Esophagus squamous epithelium (tissue), 5 donors: ENCODE measurements around the gene KHDRBS1. TPM values are rescaled to one million over a fixed set of nuclear protein-coding genes. Genes with fewer than 3 reads are reported as not detected.

Experiments
- DNase-seq: peaks from one replicate; lab custom pipeline; 2025; lab: John Stamatoyannopoulos, UW
- H3K27ac ChIP-seq, 4 donors: fragments of 200-600 bp; sonication (generic); one replicate each; pipeline ENCODE4 v1.5.1; 2016 to 2019; ENCODE audit warnings: mild to moderate bottlenecking in 1 of 4
- H3K27me3 ChIP-seq, 4 donors: fragments of 200-600 bp; sonication (generic); 1 replicate in 3 of 4; 2 replicates in 1 of 4; pipeline versions ENCODE4 v1.5.1 to v1.6.0; 2017 to 2021; ENCODE audit warnings: antibody characterized with exemption in 1 of 4
- H3K36me3 ChIP-seq, 3 donors: fragments of 200-600 bp; sonication (generic); one replicate each; pipeline ENCODE4 v1.5.1; 2016 to 2019
- H3K4me1 ChIP-seq, 3 donors: fragments of 200-600 bp; sonication (generic); one replicate each; pipeline ENCODE4 v1.5.1; 2017 to 2019
- H3K4me3 ChIP-seq, 4 donors: fragments of 200-600 bp; sonication (generic); 1 replicate in 3 of 4; 2 replicates in 1 of 4; pipeline ENCODE4 v1.5.1; 2016 to 2019; ENCODE audit warnings: mild to moderate bottlenecking in 2 of 4, moderate library complexity in 1 of 4
- H3K9me3 ChIP-seq, 3 donors: fragments of 200-600 bp; sonication (generic); one replicate each; pipeline ENCODE4 v1.5.1; 2016 to 2019
- POLR2A ChIP-seq, 4 donors: fragments of 450-650 bp; IDR thresholded peaks; one replicate each; pipeline ENCODE4 v1.6.1; 2017; ENCODE audit warnings: antibody characterized with exemption in 4 of 4, mild to moderate bottlenecking in 4 of 4, moderate library complexity in 3 of 4
- WGBS, 2 donors: methylation state at CpG; one replicate each; pipeline ENCODE4 v1.1.5; 2018; 5-methylcytosine and 5-hydroxymethylcytosine counted together
- intact Hi-C: fragments of 100-400 bp; cut with DNase I; formaldehyde crosslinking; loops from one replicate; pipeline ENCODE4 v1.15.0; 2022
- total RNA-seq, 4 donors: library from RNA; depleted of rRNA; stranded (reverse); fragments of >200 nt; gene quantifications; one replicate each; pipeline ENCODE4 v1.1.0, GENCODE V29; 2016
- TF ChIP-seq, protein P1 (sequence below), 6 experiments: fragments of 450-650 bp in 4 of 6; fragments of 200-600 bp in 2 of 6; sonication (generic) in 2 of 6; IDR thresholded peaks; one replicate each; pipeline ENCODE4 v1.5.1; 2016 to 2019; ENCODE audit warnings: antibody characterized with exemption in 6 of 6, mild to moderate bottlenecking in 4 of 6, moderate library complexity in 4 of 6
- donor health status: DM: yes; HTN: yes; CAD: no.

Gene KHDRBS1
- total RNA-seq, 4 donors from 2014 or later: 56.5 to 72.4 (median 70.8) TPM

- no peaks in the 10 kb centered on the region for H3K9me3 ChIP-seq
- TF ChIP-seq POLR2A (IDR thresholded peaks at IDR 0.05): no peak
- TF ChIP-seq, protein P1, sequence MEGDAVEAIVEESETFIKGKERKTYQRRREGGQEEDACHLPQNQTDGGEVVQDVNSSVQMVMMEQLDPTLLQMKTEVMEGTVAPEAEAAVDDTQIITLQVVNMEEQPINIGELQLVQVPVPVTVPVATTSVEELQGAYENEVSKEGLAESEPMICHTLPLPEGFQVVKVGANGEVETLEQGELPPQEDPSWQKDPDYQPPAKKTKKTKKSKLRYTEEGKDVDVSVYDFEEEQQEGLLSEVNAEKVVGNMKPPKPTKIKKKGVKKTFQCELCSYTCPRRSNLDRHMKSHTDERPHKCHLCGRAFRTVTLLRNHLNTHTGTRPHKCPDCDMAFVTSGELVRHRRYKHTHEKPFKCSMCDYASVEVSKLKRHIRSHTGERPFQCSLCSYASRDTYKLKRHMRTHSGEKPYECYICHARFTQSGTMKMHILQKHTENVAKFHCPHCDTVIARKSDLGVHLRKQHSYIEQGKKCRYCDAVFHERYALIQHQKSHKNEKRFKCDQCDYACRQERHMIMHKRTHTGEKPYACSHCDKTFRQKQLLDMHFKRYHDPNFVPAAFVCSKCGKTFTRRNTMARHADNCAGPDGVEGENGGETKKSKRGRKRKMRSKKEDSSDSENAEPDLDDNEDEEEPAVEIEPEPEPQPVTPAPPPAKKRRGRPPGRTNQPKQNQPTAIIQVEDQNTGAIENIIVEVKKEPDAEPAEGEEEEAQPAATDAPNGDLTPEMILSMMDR (IDR thresholded peaks at IDR 0.05): no peak
- no peak for DNase-seq
- peaks cover 0 to 10% (median 6%) of the 10 kb centered on the region in 3 donors for H3K4me1 ChIP-seq
- H3K36me3 ChIP-seq: no peaks in the 10 kb centered on the region
- no peaks in the 10 kb centered on the region for H3K27me3 ChIP-seq
- no peak overlapping the region for H3K4me3 ChIP-seq
- no peak overlapping the region for H3K27ac ChIP-seq
- WGBS, 2 donors: 66 to 73% methylated on average over 3 of the region's 3 CpGs
- intact Hi-C loops: no loop called here
Observed at GRCh38 chr1:32005522-32005921, 8.1 kb upstream of the KHDRBS1 start.

DNA sequence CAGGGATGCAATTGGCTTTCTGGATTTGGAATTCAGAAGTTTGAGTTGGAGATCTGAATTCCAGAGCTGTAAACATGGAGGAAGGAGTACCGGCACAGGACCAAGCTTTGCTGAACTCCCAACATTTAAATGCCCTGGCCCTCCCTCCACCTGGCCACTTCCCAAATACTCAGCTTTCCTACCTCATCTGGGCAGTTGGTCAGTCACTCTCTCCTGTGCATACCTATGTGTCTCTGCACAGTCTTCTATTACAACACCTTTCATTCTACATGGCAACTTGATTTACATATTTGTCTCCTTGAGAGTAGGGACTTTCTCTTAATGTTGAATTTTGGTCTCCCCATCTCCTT, 6.1 kb upstream of the KHDRBS1 start:
- H3K4me3 ChIP-seq: no peak overlapping the region

DNA sequence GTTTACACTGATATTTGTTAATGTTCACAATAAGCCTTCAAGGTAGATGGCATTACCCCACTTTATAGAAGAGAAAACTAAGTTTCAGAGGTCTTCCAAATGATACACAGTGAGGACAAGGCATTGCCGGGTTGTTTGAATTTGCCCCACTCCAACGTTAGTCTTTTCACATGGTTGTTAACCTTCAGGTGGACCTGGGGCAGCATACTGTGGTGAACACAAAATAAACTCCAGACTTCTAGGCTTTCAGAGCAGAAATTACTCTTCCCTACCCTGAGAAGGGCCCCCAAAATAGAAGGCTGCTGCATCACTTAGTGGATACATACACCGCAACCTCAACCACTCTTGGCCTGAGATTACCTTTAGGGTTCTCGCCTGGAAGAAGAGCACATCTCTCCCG, 3.4 kb upstream of the KHDRBS1 start:
- Histone ChIP-seq H3K4me3 (no peak overlapping the region), H3K27ac (no peak overlapping the region), H3K4me1 (peaks cover 0 to 12% (median 0%) of the 10 kb centered on the region in 3 donors), H3K9me3 (no peaks in the 10 kb centered on the region), H3K36me3 (no peaks in the 10 kb centered on the region), H3K27me3 (no peaks in the 10 kb centered on the region)
- intact Hi-C loops: no loop called here
- WGBS, 2 donors: 92% methylated on average over 5 of the region's 5 CpGs
- TF ChIP-seq, protein P1 (IDR thresholded peaks at IDR 0.05): no peak
- DNase-seq: no peak

More for the DNA sequence above, 6.1 kb upstream of the KHDRBS1 start:
- Histone ChIP-seq H3K9me3 (no peaks in the 10 kb centered on the region), H3K4me1 (peaks cover 0 to 3% (median under 1%) of the 10 kb centered on the region in 3 donors), H3K27me3 (no peaks in the 10 kb centered on the region), H3K27ac (no peak overlapping the region), H3K36me3 (no peaks in the 10 kb centered on the region)
- TF ChIP-seq POLR2A (IDR thresholded peaks at IDR 0.05): no peak
- TF ChIP-seq, protein P1 (IDR thresholded peaks at IDR 0.05): no peak
- no peak for DNase-seq
- whole genome bisulfite sequencing, 2 donors: 100% methylated on average over 1 of the region's 1 CpG
- intact Hi-C loops: no loop called here

- TF ChIP-seq, protein P1 (IDR thresholded peaks at IDR 0.05): no peak
- no peak for TF ChIP-seq POLR2A (IDR thresholded peaks at IDR 0.05)
- Histone ChIP-seq H3K27me3 (no peaks in the 10 kb centered on the region), H3K36me3 (peaks cover 0 to 2% (median 0%) of the 10 kb centered on the region in 3 donors), H3K4me1 (peaks cover 0 to 38% (median 11%) of the 10 kb centered on the region in 3 donors), H3K27ac (peak overlapping the region; percentile 95 to 100 (median 98)), H3K4me3 (peak overlapping the region; percentile 69 to 99 (median 91)), H3K9me3 (no peaks in the 10 kb centered on the region)
- WGBS, 2 donors: 54% methylated on average over 12 of the region's 12 CpGs
- intact Hi-C loops: no loop called here
- no peak for DNase-seq
Observed at GRCh38 chr1:32012709-32013385, 821 bp upstream of the KHDRBS1 start.

DNA sequence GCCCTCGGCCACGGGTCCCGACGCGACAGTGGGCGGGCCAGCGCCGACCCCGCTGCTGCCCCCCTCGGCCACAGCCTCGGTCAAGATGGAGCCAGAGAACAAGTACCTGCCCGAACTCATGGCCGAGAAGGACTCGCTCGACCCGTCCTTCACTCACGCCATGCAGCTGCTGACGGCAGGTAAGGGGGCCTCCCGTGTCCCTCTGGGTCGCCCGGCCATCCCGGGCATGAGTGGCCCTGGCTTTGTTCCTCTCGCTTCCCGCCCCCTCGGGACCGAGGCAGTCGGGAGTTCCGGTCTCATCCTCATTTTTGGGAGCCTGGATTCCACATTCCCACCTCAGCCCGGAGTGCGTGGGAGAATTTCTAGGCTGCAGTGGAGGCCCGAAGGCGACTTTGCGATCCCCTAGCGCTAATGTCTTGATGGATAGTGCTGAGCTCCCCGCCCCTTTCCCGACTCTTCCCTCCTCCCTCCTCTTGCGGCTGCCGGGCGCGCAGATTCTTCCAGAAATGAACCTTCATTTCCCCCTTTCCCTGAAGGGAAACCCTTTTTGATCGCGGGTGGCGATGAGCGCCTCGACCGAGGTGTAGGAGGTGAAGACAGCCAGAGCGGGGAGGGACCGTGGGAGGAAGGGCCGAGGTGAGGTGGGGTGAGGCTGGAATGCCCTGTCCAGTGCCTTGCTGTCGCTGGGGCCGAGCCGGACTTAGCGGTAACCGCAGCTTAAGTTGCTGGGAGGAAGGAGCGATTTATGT, 705 bp downstream of the KHDRBS1 start:
- H3K27me3 ChIP-seq: no peaks in the 10 kb centered on the region
- no peak for DNase-seq
- 0 to 1% methylated on average over 14 to 20 of the region's 55 CpGs for WGBS, 2 donors
- H3K4me3 ChIP-seq: peak overlapping the region; percentile 69 to 99 (median 91)
- peak overlapping the region; percentile 95 to 100 (median 98) for H3K27ac ChIP-seq
- H3K36me3 ChIP-seq: peaks cover 0 to 8% (median 0%) of the 10 kb centered on the region in 3 donors
- peaks cover 4 to 53% (median 26%) of the 10 kb centered on the region in 3 donors for H3K4me1 ChIP-seq
- intact Hi-C loops: no loop called here
- H3K9me3 ChIP-seq: no peaks in the 10 kb centered on the region
- TF ChIP-seq, protein P1 (IDR thresholded peaks at IDR 0.05): peak in 1 of 6 experiments; percentile 5
- no peak for TF ChIP-seq POLR2A (IDR thresholded peaks at IDR 0.05)
